Pancreas (tissue), 10 donors: ENCODE measurements around the gene RNASE4. TPM values are rescaled to one million over a fixed set of nuclear protein-coding genes. Genes with fewer than 3 reads are reported as not detected.
"Not testable (repeated sequence)": the region's sequence is repeated elsewhere in the genome, so short reads cannot be mapped to it uniquely, and the experiment has no call there.

Source experiments
- ATAC-seq, 4 donors: fragments of 200-7000 bp; cut with Tn5 transposase; one replicate each; pipeline versions ENCODE4 v1.8.0 to v1.9.1; 2020; ENCODE audit warnings: mild to moderate bottlenecking in 4 of 4, moderate library complexity in 4 of 4
- DNase-seq, 6 donors: peaks; one replicate each; pipeline ENCODE4 v3.0.0-alpha.2; 2020
- FAIRE-seq: peaks from 2 replicates; lab custom pipeline; 2012; peaks lifted over from hg19 to GRCh38; lab: Jason Lieb, UNC
- H3K27ac ChIP-seq, 4 donors: fragments of 200-600 bp; sonication (generic); 1 replicate in 3 of 4; 2 replicates in 1 of 4; pipeline versions ENCODE4 v1.5.0 to v1.8.0; 2020
- H3K27me3 ChIP-seq, 4 donors: fragments of 200-600 bp; one replicate each; pipeline ENCODE4 v1.8.0; 2021
- H3K36me3 ChIP-seq, 3 donors: fragments of 200-600 bp; sonication (generic) in 1 of 3; one replicate each; pipeline versions ENCODE4 v1.5.0 to v1.8.0; 2020 to 2021
- H3K4me1 ChIP-seq, 3 donors: fragments of 200-600 bp; one replicate each; pipeline ENCODE4 v1.8.0; 2021
- H3K4me3 ChIP-seq, 4 donors: fragments of 200-600 bp; sonication (generic) in 2 of 4; one replicate each; pipeline versions ENCODE4 v1.5.0 to v1.8.0; 2020 to 2021
- H3K9me3 ChIP-seq, 4 donors: fragments of 200-600 bp; one replicate each; pipeline ENCODE4 v1.8.0; 2021
- WGBS, 2 donors: extraction: QIAGEN DNeasy Blood & Tissue Kit; methylation state at CpG; one replicate each; pipeline ENCODE4 v1.1.7; 2013; 5-methylcytosine and 5-hydroxymethylcytosine counted together
- intact Hi-C, 3 donors: fragments of 100-400 bp; cut with DNase I; formaldehyde crosslinking; loops; one replicate each; pipeline versions ENCODE4 v1.11.1 to v1.14.2; 2022
- polyA plus RNA-seq, 2 donors: library from polyadenylated mRNA; stranded (reverse); fragments of 200-250 nt; gene quantifications; one replicate each; pipeline ENCODE4 v1.2.3, GENCODE V29; 2013
- total RNA-seq, 6 donors: library from RNA; stranded (reverse); fragmentation: NEBNext Ultra II Directional in 4 of 6; extraction: Animal tissue kit (Norgen Biotek cat#: 25700) in 4 of 6; gene quantifications; one replicate each; pipeline versions ENCODE4 v1.2.1 to v1.2.4, GENCODE V29; 2021 to 2023
- TF ChIP-seq, protein P1 (sequence below), 4 donors: fragments of 200-600 bp; sonication (generic) in 3 of 4; IDR thresholded peaks; one replicate each; pipeline versions ENCODE4 v1.5.0 to v1.8.0; 2021; ENCODE audit warnings: antibody characterized with exemption in 4 of 4
- donor health status: healthy with polysubstance abuse.
- donor health status: DM: no; HTN: no; CAD: no; lungs with moderate emphysema.
- donor health status: DM: no; HTN: no; CAD: no.
- donor health status: control.
- donor health status: control.
- donor health status: Bipolar disorder and iron deficiency.
- donor health status: DM: yes; HTN: yes; CAD: no.
- donor health status: DM: no; HTN: no; CAD: no.
- donor health status: DM: no; HTN: no; CAD: no.
- donor health status: DM: yes; HTN: yes; CAD: no.

The RNASE4 gene, protein sequence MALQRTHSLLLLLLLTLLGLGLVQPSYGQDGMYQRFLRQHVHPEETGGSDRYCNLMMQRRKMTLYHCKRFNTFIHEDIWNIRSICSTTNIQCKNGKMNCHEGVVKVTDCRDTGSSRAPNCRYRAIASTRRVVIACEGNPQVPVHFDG
- total RNA-seq (10 to 100 TPM; 13.6 to 26.7 (median 15.4) TPM), polyA plus RNA-seq (10 to 100 TPM in 1 of 2 donors, 1 to 10 TPM in 1; 9.6 to 24.7 TPM)

GRCh38 chr14:20683891-20684661 is at the start of gene RNASE4:
Gene RNASE4, plus strand, starts transcription at chr14:20684560. Its CDS starts 14,812 bp downstream, at chr14:20699372.
- peak; percentile 80 to 91 (median 84) for DNase-seq
- FAIRE-seq = no peak
- Histone ChIP-seq H3K4me3 (peak within 1 kb of the TSS; percentile 20 to 65 (median 56)), H3K4me1 (peaks cover 20 to 44% (median 27%) of the 10 kb centered on the region in 3 donors), H3K36me3 (no peaks in the 10 kb centered on the region), H3K27me3 (no peaks in the 10 kb centered on the region), H3K27ac (peak within 1 kb of the TSS; percentile 96 to 99 (median 99)), H3K9me3 (no peaks in the 10 kb centered on the region)
- peak; percentile 37 to 52 (median 48) for ATAC-seq
- 0 to 1% methylated on average over 42 of the region's 42 CpGs for WGBS, 2 donors
- TF ChIP-seq, protein P1, sequence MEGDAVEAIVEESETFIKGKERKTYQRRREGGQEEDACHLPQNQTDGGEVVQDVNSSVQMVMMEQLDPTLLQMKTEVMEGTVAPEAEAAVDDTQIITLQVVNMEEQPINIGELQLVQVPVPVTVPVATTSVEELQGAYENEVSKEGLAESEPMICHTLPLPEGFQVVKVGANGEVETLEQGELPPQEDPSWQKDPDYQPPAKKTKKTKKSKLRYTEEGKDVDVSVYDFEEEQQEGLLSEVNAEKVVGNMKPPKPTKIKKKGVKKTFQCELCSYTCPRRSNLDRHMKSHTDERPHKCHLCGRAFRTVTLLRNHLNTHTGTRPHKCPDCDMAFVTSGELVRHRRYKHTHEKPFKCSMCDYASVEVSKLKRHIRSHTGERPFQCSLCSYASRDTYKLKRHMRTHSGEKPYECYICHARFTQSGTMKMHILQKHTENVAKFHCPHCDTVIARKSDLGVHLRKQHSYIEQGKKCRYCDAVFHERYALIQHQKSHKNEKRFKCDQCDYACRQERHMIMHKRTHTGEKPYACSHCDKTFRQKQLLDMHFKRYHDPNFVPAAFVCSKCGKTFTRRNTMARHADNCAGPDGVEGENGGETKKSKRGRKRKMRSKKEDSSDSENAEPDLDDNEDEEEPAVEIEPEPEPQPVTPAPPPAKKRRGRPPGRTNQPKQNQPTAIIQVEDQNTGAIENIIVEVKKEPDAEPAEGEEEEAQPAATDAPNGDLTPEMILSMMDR (IDR thresholded peaks at IDR 0.05) = no peak
- intact Hi-C loops = loop anchor here in 1 of 3 donors (10.0 kb wide), 1 partner anchor 69 kb away; no protein-coding TSS in a partner anchor

- H3K27me3 ChIP-seq = no peaks in the 10 kb centered on the region
- H3K27ac ChIP-seq = no peak within 1 kb of the TSS
- WGBS, 2 donors = 73 to 81% methylated on average over 2 of the region's 2 CpGs
- DNase-seq (no peak), FAIRE-seq (no peak), ATAC-seq (no peak)
- intact Hi-C loops = no loop called here
- H3K4me3 ChIP-seq = no peak within 1 kb of the TSS
- H3K36me3 ChIP-seq = no peaks in the 10 kb centered on the region
- H3K4me1 ChIP-seq = no peaks in the 10 kb centered on the region
- no peaks in the 10 kb centered on the region for H3K9me3 ChIP-seq
- TF ChIP-seq, protein P1 (IDR thresholded peaks at IDR 0.05) = no peak
These were observed 42.8 kb upstream of the RNASE4 start, which contains the start of gene OR6S1 for GRCh38 chr14:20641591-20641990. Gene OR6S1, minus strand, starts transcription at chr14:20641691. Its CDS starts 0 bp downstream, at chr14:20641691.

- WGBS, 2 donors = 85 to 89% methylated on average over 7 of the region's 7 CpGs
- no peak for DNase-seq
- no peak for FAIRE-seq
- Histone ChIP-seq H3K27me3 (no peaks in the 10 kb centered on the region), H3K27ac (no peak overlapping the region), H3K4me1 (no peaks in the 10 kb centered on the region), H3K4me3 (no peak overlapping the region), H3K9me3 (no peaks in the 10 kb centered on the region), H3K36me3 (no peaks in the 10 kb centered on the region)
- TF ChIP-seq, protein P1 (IDR thresholded peaks at IDR 0.05) = no peak
- ATAC-seq = no peak
- intact Hi-C loops = no loop called here
These were observed 42.2 kb upstream of the RNASE4 start for GRCh38 chr14:20642182-20642581.

DNA sequence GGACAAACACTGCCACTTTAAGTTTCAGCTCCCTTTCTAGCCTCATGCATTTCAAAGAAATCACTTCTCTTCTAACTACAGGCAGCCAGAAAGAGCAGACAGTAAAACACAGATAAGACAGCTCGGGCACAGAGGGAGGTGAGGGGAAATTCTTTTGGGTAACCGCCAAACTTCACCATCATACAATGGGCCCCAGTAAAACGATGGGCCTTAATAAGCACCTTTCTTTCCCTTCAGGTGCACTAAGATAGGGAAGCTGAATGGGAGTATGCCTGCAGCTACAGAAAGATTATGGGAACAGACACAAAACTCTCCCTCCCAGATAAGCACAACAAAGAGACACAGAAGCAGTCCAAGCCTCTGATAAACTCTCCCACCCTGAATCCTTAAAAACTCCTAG is 41.6 kb upstream of the RNASE4 start:
- H3K4me1 ChIP-seq, H3K36me3 ChIP-seq, H3K4me3 ChIP-seq, H3K27me3 ChIP-seq, H3K27ac ChIP-seq, intact Hi-C loops, ATAC-seq, H3K9me3 ChIP-seq, DNase-seq, FAIRE-seq: not testable (repeated sequence)
- 22 to 24% methylated on average over 3 of the region's 3 CpGs for WGBS, 2 donors

- intact Hi-C loops = no loop called here
- WGBS, 2 donors = 85 to 100% methylated on average over 2 of the region's 2 CpGs
- FAIRE-seq = no peak
- H3K9me3 ChIP-seq = no peaks in the 10 kb centered on the region
- TF ChIP-seq, protein P1 (IDR thresholded peaks at IDR 0.05) = no peak
- peaks cover 0 to 4% (median 0%) of the 10 kb centered on the region in 4 donors for H3K27me3 ChIP-seq
- ATAC-seq = no peak
- no peaks in the 10 kb centered on the region for H3K4me1 ChIP-seq
- DNase-seq = no peak
- no peak overlapping the region for H3K27ac ChIP-seq
- no peaks in the 10 kb centered on the region for H3K36me3 ChIP-seq
- H3K4me3 ChIP-seq = no peak overlapping the region
These were observed 39.8 kb upstream of the RNASE4 start for GRCh38 chr14:20644520-20644919.
